ENCODE data around the gene SPDL1. TPM values are rescaled to one million over a fixed set of nuclear protein-coding genes. Genes with fewer than 3 reads are reported as not detected.

SPDL1 gene
- total and polyA plus RNA-seq, 5 donors from 2014 or later, result 3.4 to 11.5 (median 7.6) TPM

DNA sequence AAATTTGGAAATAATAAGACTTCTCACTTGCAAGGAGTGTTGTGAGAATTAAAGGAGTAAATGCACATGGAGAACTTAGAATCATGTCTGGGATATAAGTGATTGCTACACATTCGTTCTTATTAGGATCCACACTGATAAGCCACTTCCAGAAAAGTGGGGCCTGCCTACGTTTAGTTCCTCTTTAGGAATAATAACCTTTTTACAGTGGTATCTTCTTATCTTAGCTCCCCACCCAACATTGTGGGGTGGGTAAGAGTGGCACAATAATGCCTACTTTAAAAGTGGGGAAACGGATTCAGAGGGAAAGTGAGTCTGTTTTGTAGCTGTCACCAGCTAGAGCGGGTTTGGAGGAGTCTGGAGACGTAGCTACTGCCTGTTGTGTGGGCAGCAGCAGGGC is 69.5 kb downstream of the SPDL1 start:
- peak overlapping the region in 2 of 3 donors; percentile 65 to 73 for H3K27ac Mint-ChIP-seq
- Histone ChIP-seq H3K4me3 (ENCODE audit: low read depth, low read length) (no peak overlapping the region), H3K27ac (ENCODE audit: insufficient read depth, low read length, poor library complexity, severe bottlenecking) (peak overlapping the region; percentile 72), H3K4me1 (ENCODE audit: control insufficient read depth, insufficient read depth, low read length, poor library complexity, severe bottlenecking) (peaks cover 96% of the 10 kb centered on the region), H3K36me3 (ENCODE audit: control insufficient read depth, insufficient read depth, low read length) (peaks cover 29% of the 10 kb centered on the region), H3K27me3 (ENCODE audit: control insufficient read depth, insufficient read depth, low read length) (no peaks in the 10 kb centered on the region), H3K9me3 (ENCODE audit: control insufficient read depth in 2 of 2, low read length in 2 of 2) (no peaks in the 10 kb centered on the region)
- peaks cover 47% of the 10 kb centered on the region for H3K36me3 Mint-ChIP-seq
- H3K9me3 Mint-ChIP-seq, result no peaks in the 10 kb centered on the region
- H3K4me1 Mint-ChIP-seq, result peaks cover 36 to 96% (median 85%) of the 10 kb centered on the region in 4 donors
- no peak overlapping the region for H3K4me3 Mint-ChIP-seq
- ATAC-seq (ENCODE audit: low read depth in 2 of 2), result no peak
- no peak for DNase-seq
- H3K27me3 Mint-ChIP-seq, result no peaks in the 10 kb centered on the region

Other genes starting within 250 kb of the SPDL1 start
- 354 TPM for gene DOCK2, start 53.5 kb downstream of the SPDL1 start, total RNA-seq
- 10 to 100 TPM; 65.9 to 76.0 (median 69.4) TPM for gene DOCK2, start 53.5 kb downstream of the SPDL1 start, polyA plus RNA-seq

Data from CD4-positive, CD25-positive, alpha-beta regulatory T cell (primary cell).